H1 (cell line): ENCODE results near the gene STAMBP. TPM values are rescaled to one million over a fixed set of nuclear protein-coding genes. Genes with fewer than 3 reads are reported as not detected.

Experiments used
- HDAC2 ChIP-seq, 2 experiments: fragments of 300-600 bp in 1 of 2; sonication (generic) in 1 of 2; IDR thresholded peaks; 2 replicates each; pipeline ENCODE4 v1.6.1; 2011 to 2012; ENCODE audit warnings: low read depth in 2 of 2, low read length in 2 of 2, mild to moderate bottlenecking in 2 of 2, moderate library complexity in 2 of 2, borderline replicate concordance in 1 of 2, inconsistent platforms in 1 of 2
- polyA plus RNA-seq, 7 experiments: library from polyadenylated mRNA; depleted of rRNA in 3 of 7; stranded (reverse) in 5 of 7; unstranded in 2 of 7; fragments of >200 nt in 5 of 7; fragments of 200-250 nt in 2 of 7; gene quantifications; 1 replicate in 5 of 7; 2 replicates in 1 of 7; 4 replicates in 1 of 7; pipeline versions ENCODE4 v1.2.1 to v1.2.3, GENCODE V29; 2011 to 2013; ENCODE audit warnings: missing spikeins in 2 of 7, mixed read lengths in 2 of 7
- total RNA-seq: library from RNA; stranded (reverse); fragmentation: NEBNext Ultra II Directional; extraction: Animal tissue kit (Norgen Biotek cat#: 25700); gene quantifications from 2 replicates; pipeline ENCODE4 v1.2.1, GENCODE V29; 2021
- TF ChIP-seq, protein P1 (sequence below): fragments of 300-600 bp; sonication (generic); IDR thresholded peaks from 2 replicates; pipeline ENCODE4 v1.7.1; 2012; ENCODE audit warnings: low read length, moderate library complexity, mild to moderate bottlenecking, inconsistent platforms; ENCODE audit not compliant: insufficient replicate concordance

The STAMBP gene
- total and polyA plus RNA-seq, 2 of the 8 experiments (the other 6 are each of a cell fraction or from before 2014, with no cell fraction given), result 35.8 to 49.7 TPM

- TF ChIP-seq, protein P1, sequence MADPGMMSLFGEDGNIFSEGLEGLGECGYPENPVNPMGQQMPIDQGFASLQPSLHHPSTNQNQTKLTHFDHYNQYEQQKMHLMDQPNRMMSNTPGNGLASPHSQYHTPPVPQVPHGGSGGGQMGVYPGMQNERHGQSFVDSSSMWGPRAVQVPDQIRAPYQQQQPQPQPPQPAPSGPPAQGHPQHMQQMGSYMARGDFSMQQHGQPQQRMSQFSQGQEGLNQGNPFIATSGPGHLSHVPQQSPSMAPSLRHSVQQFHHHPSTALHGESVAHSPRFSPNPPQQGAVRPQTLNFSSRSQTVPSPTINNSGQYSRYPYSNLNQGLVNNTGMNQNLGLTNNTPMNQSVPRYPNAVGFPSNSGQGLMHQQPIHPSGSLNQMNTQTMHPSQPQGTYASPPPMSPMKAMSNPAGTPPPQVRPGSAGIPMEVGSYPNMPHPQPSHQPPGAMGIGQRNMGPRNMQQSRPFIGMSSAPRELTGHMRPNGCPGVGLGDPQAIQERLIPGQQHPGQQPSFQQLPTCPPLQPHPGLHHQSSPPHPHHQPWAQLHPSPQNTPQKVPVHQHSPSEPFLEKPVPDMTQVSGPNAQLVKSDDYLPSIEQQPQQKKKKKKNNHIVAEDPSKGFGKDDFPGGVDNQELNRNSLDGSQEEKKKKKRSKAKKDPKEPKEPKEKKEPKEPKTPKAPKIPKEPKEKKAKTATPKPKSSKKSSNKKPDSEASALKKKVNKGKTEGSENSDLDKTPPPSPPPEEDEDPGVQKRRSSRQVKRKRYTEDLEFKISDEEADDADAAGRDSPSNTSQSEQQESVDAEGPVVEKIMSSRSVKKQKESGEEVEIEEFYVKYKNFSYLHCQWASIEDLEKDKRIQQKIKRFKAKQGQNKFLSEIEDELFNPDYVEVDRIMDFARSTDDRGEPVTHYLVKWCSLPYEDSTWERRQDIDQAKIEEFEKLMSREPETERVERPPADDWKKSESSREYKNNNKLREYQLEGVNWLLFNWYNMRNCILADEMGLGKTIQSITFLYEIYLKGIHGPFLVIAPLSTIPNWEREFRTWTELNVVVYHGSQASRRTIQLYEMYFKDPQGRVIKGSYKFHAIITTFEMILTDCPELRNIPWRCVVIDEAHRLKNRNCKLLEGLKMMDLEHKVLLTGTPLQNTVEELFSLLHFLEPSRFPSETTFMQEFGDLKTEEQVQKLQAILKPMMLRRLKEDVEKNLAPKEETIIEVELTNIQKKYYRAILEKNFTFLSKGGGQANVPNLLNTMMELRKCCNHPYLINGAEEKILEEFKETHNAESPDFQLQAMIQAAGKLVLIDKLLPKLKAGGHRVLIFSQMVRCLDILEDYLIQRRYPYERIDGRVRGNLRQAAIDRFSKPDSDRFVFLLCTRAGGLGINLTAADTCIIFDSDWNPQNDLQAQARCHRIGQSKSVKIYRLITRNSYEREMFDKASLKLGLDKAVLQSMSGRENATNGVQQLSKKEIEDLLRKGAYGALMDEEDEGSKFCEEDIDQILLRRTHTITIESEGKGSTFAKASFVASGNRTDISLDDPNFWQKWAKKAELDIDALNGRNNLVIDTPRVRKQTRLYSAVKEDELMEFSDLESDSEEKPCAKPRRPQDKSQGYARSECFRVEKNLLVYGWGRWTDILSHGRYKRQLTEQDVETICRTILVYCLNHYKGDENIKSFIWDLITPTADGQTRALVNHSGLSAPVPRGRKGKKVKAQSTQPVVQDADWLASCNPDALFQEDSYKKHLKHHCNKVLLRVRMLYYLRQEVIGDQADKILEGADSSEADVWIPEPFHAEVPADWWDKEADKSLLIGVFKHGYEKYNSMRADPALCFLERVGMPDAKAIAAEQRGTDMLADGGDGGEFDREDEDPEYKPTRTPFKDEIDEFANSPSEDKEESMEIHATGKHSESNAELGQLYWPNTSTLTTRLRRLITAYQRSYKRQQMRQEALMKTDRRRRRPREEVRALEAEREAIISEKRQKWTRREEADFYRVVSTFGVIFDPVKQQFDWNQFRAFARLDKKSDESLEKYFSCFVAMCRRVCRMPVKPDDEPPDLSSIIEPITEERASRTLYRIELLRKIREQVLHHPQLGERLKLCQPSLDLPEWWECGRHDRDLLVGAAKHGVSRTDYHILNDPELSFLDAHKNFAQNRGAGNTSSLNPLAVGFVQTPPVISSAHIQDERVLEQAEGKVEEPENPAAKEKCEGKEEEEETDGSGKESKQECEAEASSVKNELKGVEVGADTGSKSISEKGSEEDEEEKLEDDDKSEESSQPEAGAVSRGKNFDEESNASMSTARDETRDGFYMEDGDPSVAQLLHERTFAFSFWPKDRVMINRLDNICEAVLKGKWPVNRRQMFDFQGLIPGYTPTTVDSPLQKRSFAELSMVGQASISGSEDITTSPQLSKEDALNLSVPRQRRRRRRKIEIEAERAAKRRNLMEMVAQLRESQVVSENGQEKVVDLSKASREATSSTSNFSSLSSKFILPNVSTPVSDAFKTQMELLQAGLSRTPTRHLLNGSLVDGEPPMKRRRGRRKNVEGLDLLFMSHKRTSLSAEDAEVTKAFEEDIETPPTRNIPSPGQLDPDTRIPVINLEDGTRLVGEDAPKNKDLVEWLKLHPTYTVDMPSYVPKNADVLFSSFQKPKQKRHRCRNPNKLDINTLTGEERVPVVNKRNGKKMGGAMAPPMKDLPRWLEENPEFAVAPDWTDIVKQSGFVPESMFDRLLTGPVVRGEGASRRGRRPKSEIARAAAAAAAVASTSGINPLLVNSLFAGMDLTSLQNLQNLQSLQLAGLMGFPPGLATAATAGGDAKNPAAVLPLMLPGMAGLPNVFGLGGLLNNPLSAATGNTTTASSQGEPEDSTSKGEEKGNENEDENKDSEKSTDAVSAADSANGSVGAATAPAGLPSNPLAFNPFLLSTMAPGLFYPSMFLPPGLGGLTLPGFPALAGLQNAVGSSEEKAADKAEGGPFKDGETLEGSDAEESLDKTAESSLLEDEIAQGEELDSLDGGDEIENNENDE, result no peak
- no peak for TF ChIP-seq HDAC2 (IDR thresholded peaks at IDR 0.05; ENCODE audit: borderline replicate concordance in 1 of 2, low read depth in 2 of 2, low read length in 2 of 2)
Observed at GRCh38 chr2:73901143-73901542, 72.4 kb downstream of the STAMBP start (continued).
